SK-N-SH (cell line): ENCODE results near the gene NIT1. TPM values are rescaled to one million over a fixed set of nuclear protein-coding genes. Genes with fewer than 3 reads are reported as not detected.

Experiments
- CTCF ChIA-PET: fragments of 300-600, 350-600 bp; formaldehyde crosslinking; extraction: SDS; loops from one replicate; lab custom pipeline; 2021; lab: Yijun Ruan, JAX
- POLR2A ChIA-PET: fragments of 350-600 bp; sonication (Branson Sonifier 250); formaldehyde crosslinking; extraction: SDS; loops from one replicate; lab custom pipeline; 2020; ENCODE audit warnings: antibody characterized with exemption, inconsistent platforms; lab: Yijun Ruan, JAX
- DNase-seq: peaks from one replicate; pipeline ENCODE4 v3.0.0; 2012
- H2AFZ ChIP-seq: fragments of 200-600 bp; sonication (generic); 2 replicates; pipeline ENCODE4 v1.8.1; 2016; ENCODE audit warnings: antibody characterized with exemption, mild to moderate bottlenecking, low read depth
- H3F3A ChIP-seq: fragments of 200-600 bp; sonication (generic); replicated peaks from 2 replicates; pipeline ENCODE3; 2016; ENCODE audit warnings: antibody characterized with exemption, mild to moderate bottlenecking; ENCODE audit not compliant: insufficient read depth
- H3K27ac ChIP-seq, 2 experiments: fragments of 200-500 bp in 1 of 2; fragments of 200-600 bp in 1 of 2; sonication (Bioruptor generic) in 1 of 2; sonication (generic), shearing (Covaris generic) in 1 of 2; 2 replicates each; pipeline versions ENCODE4 v1.5.1 to v1.6.1; 2014 to 2016; ENCODE audit warnings: low read depth in 2 of 2, inconsistent platforms in 1 of 2, low read length in 1 of 2, mild to moderate bottlenecking in 1 of 2, mixed read lengths in 1 of 2
- H3K27me3 ChIP-seq: fragments of 200-600 bp; sonication (generic), shearing (Covaris generic); 2 replicates; pipeline ENCODE4 v1.6.1; 2016; ENCODE audit warnings: mixed run types; ENCODE audit not compliant: insufficient read depth
- H3K36me3 ChIP-seq, 2 experiments: fragments of 200-500 bp in 1 of 2; fragments of 200-600 bp in 1 of 2; sonication (Bioruptor generic) in 1 of 2; sonication (generic) in 1 of 2; replicated peaks in 1 of 2; 2 replicates each; pipeline versions ENCODE3 to v1.5.1; 2014 to 2016; ENCODE audit warnings: low read length in 1 of 2, mild to moderate bottlenecking in 1 of 2; ENCODE audit not compliant: insufficient read depth in 2 of 2, control insufficient read depth in 1 of 2
- H3K4me1 ChIP-seq, 2 experiments: fragments of 200-500 bp in 1 of 2; fragments of 200-600 bp in 1 of 2; sonication (Bioruptor generic) in 1 of 2; sonication (generic), shearing (Covaris generic) in 1 of 2; 2 replicates each; pipeline versions ENCODE4 v1.5.1 to v1.6.1; 2014 to 2016; ENCODE audit warnings: low read depth in 1 of 2, low read length in 1 of 2, mixed run types in 1 of 2; ENCODE audit not compliant: insufficient read depth in 2 of 2, control insufficient read depth in 1 of 2
- H3K4me2 ChIP-seq: fragments of 200-600 bp; sonication (generic), shearing (Covaris generic); 2 replicates; pipeline ENCODE4 v1.6.1; 2017; ENCODE audit warnings: mixed run types
- H3K4me3 ChIP-seq, 2 experiments: fragments of 200-500 bp in 1 of 2; fragments of 200-600 bp in 1 of 2; sonication (Bioruptor generic) in 1 of 2; sonication (generic), shearing (Covaris generic) in 1 of 2; 2 replicates each; pipeline versions ENCODE4 v1.5.1 to v1.8.1; 2014 to 2016; ENCODE audit warnings: low read depth in 2 of 2, inconsistent platforms in 1 of 2, low read length in 1 of 2, mild to moderate bottlenecking in 1 of 2, mixed read lengths in 1 of 2, moderate library complexity in 1 of 2
- H3K79me2 ChIP-seq: fragments of 200-600 bp; sonication (generic); 2 replicates; pipeline ENCODE4 v1.8.1; 2017; ENCODE audit warnings: mild to moderate bottlenecking; ENCODE audit not compliant: insufficient read depth
- H3K9ac ChIP-seq: fragments of 200-600 bp; sonication (generic); 2 replicates; pipeline ENCODE4 v1.6.1; 2017; ENCODE audit warnings: mixed run types
- H3K9me2 ChIP-seq: fragments of 200-600 bp; sonication (generic); 2 replicates; pipeline ENCODE4 v1.6.1; 2017; ENCODE audit warnings: mixed run types
- H3K9me3 ChIP-seq: fragments of 200-600 bp; sonication (generic); 2 replicates; pipeline ENCODE4 v1.6.1; 2017; ENCODE audit warnings: mixed run types, mild to moderate bottlenecking, moderate library complexity
- H4K20me1 ChIP-seq: fragments of 200-600 bp; sonication (generic); 2 replicates; pipeline ENCODE4 v1.6.1; 2017; ENCODE audit warnings: mild to moderate bottlenecking, mixed run types; ENCODE audit not compliant: insufficient read depth
- EP300 ChIP-seq, 2 experiments: IDR thresholded peaks; 2 replicates each; pipeline versions ENCODE4 v1.4.0 to v1.6.1; 2012; ENCODE audit warnings: borderline replicate concordance in 1 of 2, low read depth in 1 of 2, low read length in 1 of 2
- FOSL2 ChIP-seq: IDR thresholded peaks from 2 replicates; pipeline ENCODE4 v1.4.0; 2012; ENCODE audit warnings: low read depth, mild to moderate bottlenecking, moderate library complexity, borderline replicate concordance
- GATA2 ChIP-seq: sonication (generic); formaldehyde crosslinking; IDR thresholded peaks from 2 replicates; pipeline ENCODE4 v1.5.0; 2020; ENCODE audit warnings: mild to moderate bottlenecking, missing genetic modification reagents
- MXI1 ChIP-seq: IDR thresholded peaks from 2 replicates; pipeline ENCODE4 v1.6.1; 2012; ENCODE audit warnings: mild to moderate bottlenecking, low read depth, low read length, improper control_type of control experiment
- POLR2AphosphoS5 ChIP-seq: IDR thresholded peaks from 2 replicates; pipeline ENCODE4 v1.6.1; 2012; ENCODE audit warnings: low read depth, low read length
- REST ChIP-seq: IDR thresholded peaks from 2 replicates; pipeline ENCODE4 v1.6.1; 2012; ENCODE audit warnings: mild to moderate bottlenecking, low read depth, low read length, moderate library complexity
- RFX5 ChIP-seq: IDR thresholded peaks from 2 replicates; pipeline ENCODE4 v1.6.1; 2012; ENCODE audit warnings: mild to moderate bottlenecking, improper control_type of control experiment, low read length
- TCF12 ChIP-seq: IDR thresholded peaks from 2 replicates; pipeline ENCODE4 v1.4.0; 2012
- ZBTB33 ChIP-seq: IDR thresholded peaks from 2 replicates; pipeline ENCODE4 v1.4.0; 2012; ENCODE audit warnings: low read depth, borderline replicate concordance
- WGBS: methylation state at CpG from one replicate; pipeline ENCODE4 v1.1.6; 2017; ENCODE audit warnings: low lambda C conversion rate; 5-methylcytosine and 5-hydroxymethylcytosine counted together
- polyA plus RNA-seq, 3 experiments: library from polyadenylated mRNA; depleted of rRNA; stranded (reverse); fragments of >200 nt; gene quantifications; 2 replicates each; pipeline ENCODE4 v1.2.3, GENCODE V29; 2012
- TF ChIP-seq, protein P1 (sequence below): IDR thresholded peaks from 2 replicates; pipeline ENCODE4 v1.4.0; 2012; ENCODE audit warnings: low read depth
- TF ChIP-seq, protein P2 (sequence below): fragments of 150-350 bp; IDR thresholded peaks from 2 replicates; pipeline ENCODE4 v1.6.1; 2017; ENCODE audit warnings: antibody characterized with exemption, low read length, low read depth, borderline replicate concordance
- TF ChIP-seq, protein P3 (sequence below): fragments of 200-600 bp; sonication (generic); IDR thresholded peaks from 2 replicates; pipeline ENCODE4 v1.6.1; 2017; ENCODE audit warnings: antibody characterized with exemption, mild to moderate bottlenecking, moderate library complexity
- TF ChIP-seq, protein P4 (sequence below): fragments of 150-350 bp; IDR thresholded peaks from 2 replicates; pipeline ENCODE4 v1.6.1; 2016; ENCODE audit warnings: mild to moderate bottlenecking, low read depth, low read length
- TF ChIP-seq, protein P5 (sequence below): IDR thresholded peaks from 2 replicates; pipeline ENCODE4 v1.4.0; 2012; ENCODE audit warnings: low read depth, borderline replicate concordance

The NIT1 gene
- polyA plus RNA-seq, 1 of the 3 experiments (the other 2 are of a cell fraction): 38.7 TPM

GRCh38 chr1:161128591-161129420 lies 10.9 kb downstream of the NIT1 start:
- Histone ChIP-seq H3K4me1 (peaks cover 5 to 11% of the 10 kb centered on the region in 2 experiments; a peak in 3 of 4 replicates), H2AFZ (no peak overlapping the region), H3K27ac (no peak overlapping the region), H3K27me3 (no peaks in the 10 kb centered on the region)
- 90% methylated on average over 3 of the region's 4 CpGs for WGBS
- ChIA-PET CTCF (no interaction called here), POLR2A (interaction anchor here (1.3 kb wide), 1 partner anchor 11 kb away, joined by 5 read pairs; the partner anchor contains the start of genes NIT1 and PFDN2)
- TF ChIP-seq POLR2AphosphoS5: no peak
- TF ChIP-seq TCF12: no peak
- TF ChIP-seq, protein P1, sequence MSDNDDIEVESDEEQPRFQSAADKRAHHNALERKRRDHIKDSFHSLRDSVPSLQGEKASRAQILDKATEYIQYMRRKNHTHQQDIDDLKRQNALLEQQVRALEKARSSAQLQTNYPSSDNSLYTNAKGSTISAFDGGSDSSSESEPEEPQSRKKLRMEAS: no peak
- TF ChIP-seq, protein P2, sequence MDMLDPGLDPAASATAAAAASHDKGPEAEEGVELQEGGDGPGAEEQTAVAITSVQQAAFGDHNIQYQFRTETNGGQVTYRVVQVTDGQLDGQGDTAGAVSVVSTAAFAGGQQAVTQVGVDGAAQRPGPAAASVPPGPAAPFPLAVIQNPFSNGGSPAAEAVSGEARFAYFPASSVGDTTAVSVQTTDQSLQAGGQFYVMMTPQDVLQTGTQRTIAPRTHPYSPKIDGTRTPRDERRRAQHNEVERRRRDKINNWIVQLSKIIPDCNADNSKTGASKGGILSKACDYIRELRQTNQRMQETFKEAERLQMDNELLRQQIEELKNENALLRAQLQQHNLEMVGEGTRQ: no peak
- TF ChIP-seq GATA2 (CRISPR knock-in tag): no peak
- TF ChIP-seq MXI1: no peak
- no peak for TF ChIP-seq RFX5
- no peak for TF ChIP-seq EP300 (IDR thresholded peaks at IDR 0.05; ENCODE audit: borderline replicate concordance in 1 of 2, low read depth in 1 of 2, low read length in 1 of 2)
- TF ChIP-seq, protein P3, sequence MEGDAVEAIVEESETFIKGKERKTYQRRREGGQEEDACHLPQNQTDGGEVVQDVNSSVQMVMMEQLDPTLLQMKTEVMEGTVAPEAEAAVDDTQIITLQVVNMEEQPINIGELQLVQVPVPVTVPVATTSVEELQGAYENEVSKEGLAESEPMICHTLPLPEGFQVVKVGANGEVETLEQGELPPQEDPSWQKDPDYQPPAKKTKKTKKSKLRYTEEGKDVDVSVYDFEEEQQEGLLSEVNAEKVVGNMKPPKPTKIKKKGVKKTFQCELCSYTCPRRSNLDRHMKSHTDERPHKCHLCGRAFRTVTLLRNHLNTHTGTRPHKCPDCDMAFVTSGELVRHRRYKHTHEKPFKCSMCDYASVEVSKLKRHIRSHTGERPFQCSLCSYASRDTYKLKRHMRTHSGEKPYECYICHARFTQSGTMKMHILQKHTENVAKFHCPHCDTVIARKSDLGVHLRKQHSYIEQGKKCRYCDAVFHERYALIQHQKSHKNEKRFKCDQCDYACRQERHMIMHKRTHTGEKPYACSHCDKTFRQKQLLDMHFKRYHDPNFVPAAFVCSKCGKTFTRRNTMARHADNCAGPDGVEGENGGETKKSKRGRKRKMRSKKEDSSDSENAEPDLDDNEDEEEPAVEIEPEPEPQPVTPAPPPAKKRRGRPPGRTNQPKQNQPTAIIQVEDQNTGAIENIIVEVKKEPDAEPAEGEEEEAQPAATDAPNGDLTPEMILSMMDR: no peak
- no peak for TF ChIP-seq FOSL2
- TF ChIP-seq ZBTB33: no peak
- TF ChIP-seq, protein P4, sequence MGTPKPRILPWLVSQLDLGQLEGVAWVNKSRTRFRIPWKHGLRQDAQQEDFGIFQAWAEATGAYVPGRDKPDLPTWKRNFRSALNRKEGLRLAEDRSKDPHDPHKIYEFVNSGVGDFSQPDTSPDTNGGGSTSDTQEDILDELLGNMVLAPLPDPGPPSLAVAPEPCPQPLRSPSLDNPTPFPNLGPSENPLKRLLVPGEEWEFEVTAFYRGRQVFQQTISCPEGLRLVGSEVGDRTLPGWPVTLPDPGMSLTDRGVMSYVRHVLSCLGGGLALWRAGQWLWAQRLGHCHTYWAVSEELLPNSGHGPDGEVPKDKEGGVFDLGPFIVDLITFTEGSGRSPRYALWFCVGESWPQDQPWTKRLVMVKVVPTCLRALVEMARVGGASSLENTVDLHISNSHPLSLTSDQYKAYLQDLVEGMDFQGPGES: no peak
- TF ChIP-seq REST: no peak
- TF ChIP-seq, protein P5, sequence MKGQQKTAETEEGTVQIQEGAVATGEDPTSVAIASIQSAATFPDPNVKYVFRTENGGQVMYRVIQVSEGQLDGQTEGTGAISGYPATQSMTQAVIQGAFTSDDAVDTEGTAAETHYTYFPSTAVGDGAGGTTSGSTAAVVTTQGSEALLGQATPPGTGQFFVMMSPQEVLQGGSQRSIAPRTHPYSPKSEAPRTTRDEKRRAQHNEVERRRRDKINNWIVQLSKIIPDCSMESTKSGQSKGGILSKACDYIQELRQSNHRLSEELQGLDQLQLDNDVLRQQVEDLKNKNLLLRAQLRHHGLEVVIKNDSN: no peak
- TF ChIP-seq, all 33 proteins: peak for 0
- Histone ChIP-seq H3K36me3 (peaks cover 33 to 50% of the 10 kb centered on the region in 2 experiments), H3K9me2 (no peaks in the 10 kb centered on the region), H3K79me2 (peaks cover 84% of the 10 kb centered on the region), H3F3A (peaks cover 10% of the 10 kb centered on the region), H3K4me2 (no peak overlapping the region), H4K20me1 (peaks cover 8% of the 10 kb centered on the region; the same call in 1 of the 2 replicates), H3K9me3 (no peaks in the 10 kb centered on the region), H3K9ac (no peak overlapping the region), H3K4me3 (no peak overlapping the region)
- no peak for DNase-seq
